Neural cell (in vitro differentiated cells): Measurements from ENCODE around the gene TRIO. TPM values are rescaled to one million over a fixed set of nuclear protein-coding genes. Genes with fewer than 3 reads are reported as not detected.

Source experiments
- H2AFZ ChIP-seq: fragments of 200-600, 300-800 bp; sonication (generic), shearing (Covaris generic); 2 replicates; pipeline ENCODE4 v1.6.0; 2014; ENCODE audit warnings: low read depth, mild to moderate bottlenecking, antibody characterized with exemption, low read length, moderate library complexity
- H3F3A ChIP-seq: fragments of 200-600 bp; shearing (Covaris generic); 2 replicates; pipeline ENCODE4 v1.6.1; 2016; ENCODE audit warnings: mild to moderate bottlenecking, moderate library complexity, mixed read lengths, antibody characterized with exemption, low read length; ENCODE audit not compliant: insufficient read depth, poor library complexity, severe bottlenecking
- H3K27ac ChIP-seq: fragments of 200-600, 300-800 bp; sonication (generic), shearing (Covaris generic); 2 replicates; pipeline ENCODE4 v1.5.1; 2014; ENCODE audit warnings: mild to moderate bottlenecking, low read length, moderate library complexity
- H3K27me3 ChIP-seq: fragments of 300-800, 200-600 bp; sonication (generic), shearing (Covaris generic); 2 replicates; pipeline ENCODE4 v1.6.0; 2014; ENCODE audit warnings: mild to moderate bottlenecking, low read depth, low read length, moderate library complexity; ENCODE audit not compliant: insufficient read depth
- H3K36me3 ChIP-seq: fragments of 300-800, 200-600 bp; sonication (generic), shearing (Covaris generic); 2 replicates; pipeline ENCODE4 v1.5.1; 2014; ENCODE audit warnings: mild to moderate bottlenecking, antibody characterized with exemption, low read length, moderate library complexity; ENCODE audit not compliant: insufficient read depth
- H3K4me2 ChIP-seq: fragments of 300-800, 200-600 bp; sonication (generic), shearing (Covaris generic); 2 replicates; pipeline ENCODE4 v1.6.0; 2014; ENCODE audit warnings: mild to moderate bottlenecking, low read length
- H3K4me3 ChIP-seq: fragments of 300-800, 200-600 bp; sonication (generic), shearing (Covaris generic); 2 replicates; pipeline ENCODE4 v1.5.1; 2014; ENCODE audit warnings: mild to moderate bottlenecking, low read length, moderate library complexity
- H3K79me2 ChIP-seq: fragments of 200-600 bp; shearing (Covaris generic); replicated peaks from 2 replicates; pipeline ENCODE4 v1.6.0; 2014; ENCODE audit warnings: mild to moderate bottlenecking, low read length, moderate library complexity; ENCODE audit not compliant: insufficient read depth
- H3K9ac ChIP-seq: fragments of 300-800, 200-600 bp; sonication (generic), shearing (Covaris generic); 2 replicates; pipeline ENCODE4 v1.6.1; 2016; ENCODE audit warnings: mild to moderate bottlenecking, low read length, mixed read lengths
- H3K9me2 ChIP-seq: fragments of 200-600 bp; shearing (Covaris generic); 2 replicates; pipeline ENCODE4 v1.6.1; 2016; ENCODE audit warnings: mild to moderate bottlenecking, low read length, mixed read lengths; ENCODE audit not compliant: insufficient read depth
- H3K9me3 ChIP-seq: fragments of 200-600, 300-800 bp; sonication (generic), shearing (Covaris generic); 2 replicates; pipeline ENCODE4 v1.6.1; 2016; ENCODE audit warnings: mild to moderate bottlenecking, mixed run types, low read length, moderate library complexity, mixed read lengths
- H4K20me1 ChIP-seq: fragments of 200-600 bp; shearing (Covaris generic); 2 replicates; pipeline ENCODE4 v1.6.1; 2016; ENCODE audit warnings: mild to moderate bottlenecking, mixed run types; ENCODE audit not compliant: insufficient read depth
- CTCF ChIP-seq: fragments of 450-650 bp; IDR thresholded peaks from 2 replicates; pipeline ENCODE4 v1.5.1; 2014; ENCODE audit warnings: antibody characterized with exemption, mild to moderate bottlenecking, moderate library complexity; ENCODE audit not compliant: poor library complexity, severe bottlenecking
- EP300 ChIP-seq: fragments of 450-650 bp; conservative IDR thresholded peaks from 2 replicates; pipeline ENCODE4 v1.6.1; 2014; ENCODE audit warnings: antibody characterized with exemption, mild to moderate bottlenecking, moderate library complexity; ENCODE audit not compliant: poor library complexity, severe bottlenecking
- EZH2 ChIP-seq: fragments of 200-600, 300-800 bp; shearing (Covaris generic), sonication (generic); IDR thresholded peaks from 2 replicates; pipeline ENCODE4 v1.6.1; 2014; ENCODE audit warnings: antibody characterized with exemption, low read length, borderline replicate concordance, mild to moderate bottlenecking; ENCODE audit not compliant: insufficient read depth, poor library complexity, severe bottlenecking
- MXI1 ChIP-seq: fragments of 450-650 bp; conservative IDR thresholded peaks from 2 replicates; pipeline ENCODE4 v1.6.1; 2014; ENCODE audit warnings: antibody characterized with exemption, mild to moderate bottlenecking; ENCODE audit not compliant: poor library complexity, severe bottlenecking
- POLR2AphosphoS5 ChIP-seq: IDR thresholded peaks from 2 replicates; pipeline ENCODE4 v1.6.1; 2012
- RAD21 ChIP-seq: fragments of 450-650 bp; conservative IDR thresholded peaks from 2 replicates; pipeline ENCODE4 v1.6.1; 2014; ENCODE audit warnings: antibody characterized with exemption, mild to moderate bottlenecking, moderate library complexity
- REST ChIP-seq: IDR thresholded peaks from 2 replicates; pipeline ENCODE4 v1.6.1; 2012; ENCODE audit warnings: borderline replicate concordance
- SMC3 ChIP-seq: fragments of 450-650 bp; conservative IDR thresholded peaks from 2 replicates; pipeline ENCODE4 v1.6.1; 2014; ENCODE audit warnings: antibody characterized with exemption, mild to moderate bottlenecking, moderate library complexity; ENCODE audit not compliant: poor library complexity
- TAF1 ChIP-seq: IDR thresholded peaks from 2 replicates; pipeline ENCODE4 v1.6.1; 2012; ENCODE audit warnings: low read depth
- polyA plus RNA-seq: library from polyadenylated mRNA; depleted of rRNA; stranded (reverse); fragments of >200 nt; gene quantifications from 2 replicates; pipeline ENCODE4 v1.2.3, GENCODE V29; 2014

TRIO gene
- polyA plus RNA-seq, 1 donor from 2014 or later = 168 TPM

DNA sequence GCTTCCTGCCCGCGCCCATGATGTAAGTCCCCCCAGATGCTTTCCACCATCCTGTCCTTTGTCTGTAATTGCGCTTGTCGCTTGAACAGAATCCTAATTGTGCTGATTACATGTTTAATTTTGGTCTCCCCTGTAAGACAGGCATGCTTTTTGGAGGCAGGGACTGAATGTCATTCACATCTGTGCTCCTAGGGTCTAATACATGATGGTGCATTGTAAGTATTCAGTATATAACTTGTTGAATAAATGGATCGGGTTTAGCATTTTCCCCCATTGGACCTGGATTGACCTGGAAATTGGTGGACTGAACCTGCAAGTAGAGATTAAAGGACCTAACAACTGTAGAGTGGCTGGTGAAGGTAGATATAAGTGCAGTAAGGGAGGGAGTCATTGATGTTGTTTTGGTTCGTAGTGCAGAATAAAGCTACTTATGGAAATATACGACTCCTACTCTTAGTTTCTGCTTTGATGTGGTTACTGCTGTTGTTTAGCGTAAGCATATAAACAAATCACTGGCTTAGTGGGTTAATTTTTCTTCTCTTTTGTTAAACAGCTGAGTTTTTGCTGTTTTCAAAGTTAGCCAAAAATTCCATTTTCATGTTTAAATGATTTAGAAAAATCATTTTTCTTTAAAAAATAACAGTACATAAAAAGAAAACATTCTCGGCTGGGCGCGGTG is 57.3 kb downstream of the TRIO start:
- TF ChIP-seq REST = no peak
- TF ChIP-seq CTCF = no peak
- no peak for TF ChIP-seq TAF1
- no peak for TF ChIP-seq EZH2
- TF ChIP-seq RAD21 = no peak
- TF ChIP-seq MXI1 = no peak
- TF ChIP-seq EP300 = no peak
- TF ChIP-seq SMC3 = no peak
- TF ChIP-seq POLR2AphosphoS5 = no peak
- Histone ChIP-seq H3K9me3 (no peaks in the 10 kb centered on the region), H3K27me3 (no peaks in the 10 kb centered on the region), H3K79me2 (peaks cover 80% of the 10 kb centered on the region), H3K4me2 (no peak overlapping the region), H2AFZ (no peak overlapping the region), H3F3A (no peaks in the 10 kb centered on the region), H3K27ac (no peak overlapping the region), H4K20me1 (peaks cover 32% of the 10 kb centered on the region), H3K4me3 (no peak overlapping the region), H3K9ac (no peak overlapping the region), H3K9me2 (no peaks in the 10 kb centered on the region), H3K36me3 (no peaks in the 10 kb centered on the region)

GRCh38 chr5:14201325-14202045 is 58.3 kb downstream of the TRIO start:
- Histone ChIP-seq H2AFZ (no peak overlapping the region), H3K79me2 (peaks cover 81% of the 10 kb centered on the region), H3K9me2 (no peaks in the 10 kb centered on the region), H3K4me2 (no peak overlapping the region), H3K9me3 (no peaks in the 10 kb centered on the region), H3K27me3 (no peaks in the 10 kb centered on the region), H3K36me3 (no peaks in the 10 kb centered on the region), H3K27ac (no peak overlapping the region), H4K20me1 (peaks cover 34% of the 10 kb centered on the region), H3F3A (no peaks in the 10 kb centered on the region), H3K4me3 (no peak overlapping the region), H3K9ac (no peak overlapping the region)
- TF ChIP-seq RAD21 (no peak), POLR2AphosphoS5 (no peak), EP300 (no peak)
